ENCODE results near the gene OIP5.

The OIP5 gene

DNA sequence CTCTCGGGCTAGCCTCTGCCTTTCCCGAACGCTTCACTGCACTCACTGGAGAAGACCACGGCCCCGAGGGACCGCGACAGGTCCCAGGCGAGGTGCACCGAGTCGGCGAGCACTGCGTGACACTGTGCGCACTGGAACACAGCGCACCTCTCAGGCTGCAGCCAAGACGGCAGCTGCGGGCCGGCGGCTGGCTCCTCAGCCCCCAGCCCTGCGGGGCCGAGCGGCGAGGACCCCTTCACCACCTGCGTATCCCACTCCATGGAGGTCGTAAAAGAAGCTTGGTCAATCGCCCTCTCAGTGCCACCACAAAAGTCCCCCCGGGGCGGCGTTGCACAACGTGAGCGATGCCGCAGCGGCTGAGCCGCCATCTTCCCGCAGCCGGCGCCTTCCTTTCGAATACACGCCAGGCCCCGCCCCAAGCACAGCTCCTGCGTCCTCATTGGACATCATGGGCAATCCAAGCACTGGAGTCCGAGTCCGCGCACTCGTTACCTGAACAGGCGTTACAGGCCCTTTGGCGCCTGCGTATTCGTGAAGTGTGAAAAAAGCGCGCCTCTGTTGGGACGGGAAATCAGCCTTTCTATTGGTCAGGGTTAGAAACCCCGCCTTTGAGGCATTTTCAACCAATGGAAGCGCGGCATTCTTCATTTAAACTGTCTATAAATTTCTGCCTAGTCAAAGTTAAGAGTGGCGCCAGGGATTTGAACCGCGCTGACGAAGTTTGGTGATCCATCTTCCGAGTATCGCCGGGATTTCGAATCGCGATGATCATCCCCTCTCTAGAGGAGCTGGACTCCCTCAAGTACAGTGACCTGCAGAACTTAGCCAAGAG, at the start of gene OIP5, which contains the start of gene NUSAP1:
TSS of gene OIP5 (minus strand) at position 398 of the 832 bp plus-strand sequence. CDS start at position 368, 30 bp downstream.
TSS of gene NUSAP1 (plus strand) at position 688 of the 832 bp plus-strand sequence. CDS start at position 765, 77 bp downstream.
- TF ChIP-seq, protein P1, sequence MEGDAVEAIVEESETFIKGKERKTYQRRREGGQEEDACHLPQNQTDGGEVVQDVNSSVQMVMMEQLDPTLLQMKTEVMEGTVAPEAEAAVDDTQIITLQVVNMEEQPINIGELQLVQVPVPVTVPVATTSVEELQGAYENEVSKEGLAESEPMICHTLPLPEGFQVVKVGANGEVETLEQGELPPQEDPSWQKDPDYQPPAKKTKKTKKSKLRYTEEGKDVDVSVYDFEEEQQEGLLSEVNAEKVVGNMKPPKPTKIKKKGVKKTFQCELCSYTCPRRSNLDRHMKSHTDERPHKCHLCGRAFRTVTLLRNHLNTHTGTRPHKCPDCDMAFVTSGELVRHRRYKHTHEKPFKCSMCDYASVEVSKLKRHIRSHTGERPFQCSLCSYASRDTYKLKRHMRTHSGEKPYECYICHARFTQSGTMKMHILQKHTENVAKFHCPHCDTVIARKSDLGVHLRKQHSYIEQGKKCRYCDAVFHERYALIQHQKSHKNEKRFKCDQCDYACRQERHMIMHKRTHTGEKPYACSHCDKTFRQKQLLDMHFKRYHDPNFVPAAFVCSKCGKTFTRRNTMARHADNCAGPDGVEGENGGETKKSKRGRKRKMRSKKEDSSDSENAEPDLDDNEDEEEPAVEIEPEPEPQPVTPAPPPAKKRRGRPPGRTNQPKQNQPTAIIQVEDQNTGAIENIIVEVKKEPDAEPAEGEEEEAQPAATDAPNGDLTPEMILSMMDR (IDR thresholded peaks at IDR 0.05; ENCODE audit: low read depth, low read length, poor library complexity, severe bottlenecking) = peak; percentile 60
- no peak for TF ChIP-seq EZH2phosphoT487 (IDR thresholded peaks at IDR 0.05; ENCODE audit: borderline replicate concordance, low read length)
- H3K79me2 ChIP-seq (ENCODE audit: control insufficient read depth, low read length) = peaks cover 73% of the 10 kb centered on the region

DNA sequence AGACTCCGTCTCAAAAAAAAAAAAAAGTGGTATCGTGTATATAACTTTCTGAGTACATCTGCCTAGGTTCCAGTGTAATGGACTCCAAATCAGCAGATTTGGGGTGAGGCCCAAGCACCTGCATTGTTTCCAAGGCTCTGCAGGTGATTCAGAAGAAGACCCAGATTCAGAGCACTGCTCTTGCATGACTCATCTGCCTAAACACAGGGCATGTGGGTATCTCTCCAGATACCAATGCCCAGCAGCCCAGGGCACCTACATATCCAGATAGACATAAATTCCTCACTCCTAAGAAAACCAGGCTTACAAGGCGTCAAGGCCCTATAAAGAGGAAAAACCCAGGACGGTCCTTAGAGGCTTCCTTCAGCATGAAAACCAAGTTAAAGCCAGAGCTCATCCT, 45.6 kb upstream of the OIP5 start:
- H3K4me2 ChIP-seq (ENCODE audit: low read length) = no peak overlapping the region
- H3K9me2 ChIP-seq (replicated peaks; ENCODE audit: control insufficient read depth, low read length) = no peaks in the 10 kb centered on the region
- peaks cover 2% of the 10 kb centered on the region; the same call in 1 of the 2 replicates for H3F3A ChIP-seq (ENCODE audit: control insufficient read depth, insufficient read depth)
- no peaks in the 10 kb centered on the region for H3K27me3 ChIP-seq (ENCODE audit: control insufficient read depth, low read length)
- H4K20me1 ChIP-seq (ENCODE audit: control insufficient read depth, insufficient read depth, low read depth, low read length) = no peaks in the 10 kb centered on the region
- TF ChIP-seq EZH2phosphoT487 (IDR thresholded peaks at IDR 0.05; ENCODE audit: borderline replicate concordance, low read length) = no peak
- TF ChIP-seq, protein P1 (IDR thresholded peaks at IDR 0.05; ENCODE audit: low read depth, low read length, poor library complexity, severe bottlenecking) = no peak
- no peaks in the 10 kb centered on the region for H3K79me2 ChIP-seq (ENCODE audit: control insufficient read depth, low read length)
- H3K4me3 ChIP-seq (ENCODE audit: low read length) = no peak overlapping the region
- H3K9me3 ChIP-seq (ENCODE audit: control insufficient read depth, insufficient read depth, low read length) = no peaks in the 10 kb centered on the region
- no peak overlapping the region for H3K27ac ChIP-seq (ENCODE audit: low read depth, low read length)
- peaks cover 68% of the 10 kb centered on the region for H3K36me3 ChIP-seq (ENCODE audit: control insufficient read depth, low read length)
- no peaks in the 10 kb centered on the region for H3K4me1 ChIP-seq (ENCODE audit: control insufficient read depth, low read length)

More for the DNA sequence above, at the start of gene OIP5, which contains the start of gene NUSAP1:
- no peaks in the 10 kb centered on the region for H3K27me3 ChIP-seq (ENCODE audit: control insufficient read depth, low read length)
- H3F3A ChIP-seq (ENCODE audit: control insufficient read depth, insufficient read depth) = peaks cover 3% of the 10 kb centered on the region; the same call in 1 of the 2 replicates
- peaks cover 15% of the 10 kb centered on the region; the same call in 1 of the 2 replicates for H4K20me1 ChIP-seq (ENCODE audit: control insufficient read depth, insufficient read depth, low read depth, low read length)
- no peaks in the 10 kb centered on the region for H3K9me2 ChIP-seq (replicated peaks; ENCODE audit: control insufficient read depth, low read length)
- H3K4me1 ChIP-seq (ENCODE audit: control insufficient read depth, low read length) = peaks cover 25% of the 10 kb centered on the region
- H3K4me3 ChIP-seq (ENCODE audit: low read length) = peak within 1 kb of the TSS; percentile 94
- peak within 1 kb of the TSS; percentile 85 for H3K4me2 ChIP-seq (ENCODE audit: low read length)
- peaks cover 42% of the 10 kb centered on the region for H3K36me3 ChIP-seq (ENCODE audit: control insufficient read depth, low read length)
- H3K9me3 ChIP-seq (ENCODE audit: control insufficient read depth, insufficient read depth, low read length) = no peaks in the 10 kb centered on the region
- peak within 1 kb of the TSS; percentile 89 for H3K27ac ChIP-seq (ENCODE audit: low read depth, low read length)

DNA sequence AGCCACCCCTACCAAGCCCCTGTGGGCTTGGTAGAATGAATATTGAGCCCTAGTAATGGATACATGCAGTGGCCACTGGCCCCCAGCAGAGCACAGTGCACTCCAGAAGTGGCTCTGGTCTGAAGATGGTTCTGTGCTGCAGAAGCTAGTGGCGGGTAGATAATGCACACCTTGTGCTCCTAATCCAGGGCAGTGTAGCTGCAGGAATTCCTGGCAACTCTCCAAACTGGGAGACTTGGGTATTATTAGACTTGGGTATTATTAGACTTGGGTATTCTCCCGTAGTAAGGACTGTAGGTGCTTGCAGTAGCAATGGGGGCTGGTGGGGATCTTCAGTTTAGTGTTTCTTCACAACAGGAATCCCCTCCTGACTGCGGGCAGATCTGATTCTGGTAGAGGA, 35.0 kb upstream of the OIP5 start:
- H3K9me3 ChIP-seq (ENCODE audit: control insufficient read depth, insufficient read depth, low read length) = no peaks in the 10 kb centered on the region
- no peak overlapping the region for H3K27ac ChIP-seq (ENCODE audit: low read depth, low read length)
- no peaks in the 10 kb centered on the region for H3F3A ChIP-seq (ENCODE audit: control insufficient read depth, insufficient read depth)
- H3K27me3 ChIP-seq (ENCODE audit: control insufficient read depth, low read length) = no peaks in the 10 kb centered on the region
- no peak overlapping the region for H3K4me3 ChIP-seq (ENCODE audit: low read length)
- H3K9me2 ChIP-seq (replicated peaks; ENCODE audit: control insufficient read depth, low read length) = no peaks in the 10 kb centered on the region
- no peaks in the 10 kb centered on the region for H3K4me1 ChIP-seq (ENCODE audit: control insufficient read depth, low read length)
- peaks cover 90% of the 10 kb centered on the region for H3K36me3 ChIP-seq (ENCODE audit: control insufficient read depth, low read length)
- H3K79me2 ChIP-seq (ENCODE audit: control insufficient read depth, low read length) = peaks cover 15% of the 10 kb centered on the region
- TF ChIP-seq, protein P1 (IDR thresholded peaks at IDR 0.05; ENCODE audit: low read depth, low read length, poor library complexity, severe bottlenecking) = no peak
- TF ChIP-seq EZH2phosphoT487 (IDR thresholded peaks at IDR 0.05; ENCODE audit: borderline replicate concordance, low read length) = no peak
- no peak overlapping the region for H3K4me2 ChIP-seq (ENCODE audit: low read length)
- no peaks in the 10 kb centered on the region for H4K20me1 ChIP-seq (ENCODE audit: control insufficient read depth, insufficient read depth, low read depth, low read length)
